HG03196 (cell line): ENCODE results near the gene POP4.
"Not testable (repeated sequence)": the region's sequence is repeated elsewhere in the genome, so short reads cannot be mapped to it uniquely, and the experiment has no call there.

ENCODE experiments used
- ATAC-seq: cut with Tn5 transposase; IDR thresholded peaks from one replicate; pipeline ENCODE4 v1.9.1; 2021; ENCODE audit not compliant: unreplicated experiment

Gene POP4, protein sequence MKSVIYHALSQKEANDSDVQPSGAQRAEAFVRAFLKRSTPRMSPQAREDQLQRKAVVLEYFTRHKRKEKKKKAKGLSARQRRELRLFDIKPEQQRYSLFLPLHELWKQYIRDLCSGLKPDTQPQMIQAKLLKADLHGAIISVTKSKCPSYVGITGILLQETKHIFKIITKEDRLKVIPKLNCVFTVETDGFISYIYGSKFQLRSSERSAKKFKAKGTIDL

DNA sequence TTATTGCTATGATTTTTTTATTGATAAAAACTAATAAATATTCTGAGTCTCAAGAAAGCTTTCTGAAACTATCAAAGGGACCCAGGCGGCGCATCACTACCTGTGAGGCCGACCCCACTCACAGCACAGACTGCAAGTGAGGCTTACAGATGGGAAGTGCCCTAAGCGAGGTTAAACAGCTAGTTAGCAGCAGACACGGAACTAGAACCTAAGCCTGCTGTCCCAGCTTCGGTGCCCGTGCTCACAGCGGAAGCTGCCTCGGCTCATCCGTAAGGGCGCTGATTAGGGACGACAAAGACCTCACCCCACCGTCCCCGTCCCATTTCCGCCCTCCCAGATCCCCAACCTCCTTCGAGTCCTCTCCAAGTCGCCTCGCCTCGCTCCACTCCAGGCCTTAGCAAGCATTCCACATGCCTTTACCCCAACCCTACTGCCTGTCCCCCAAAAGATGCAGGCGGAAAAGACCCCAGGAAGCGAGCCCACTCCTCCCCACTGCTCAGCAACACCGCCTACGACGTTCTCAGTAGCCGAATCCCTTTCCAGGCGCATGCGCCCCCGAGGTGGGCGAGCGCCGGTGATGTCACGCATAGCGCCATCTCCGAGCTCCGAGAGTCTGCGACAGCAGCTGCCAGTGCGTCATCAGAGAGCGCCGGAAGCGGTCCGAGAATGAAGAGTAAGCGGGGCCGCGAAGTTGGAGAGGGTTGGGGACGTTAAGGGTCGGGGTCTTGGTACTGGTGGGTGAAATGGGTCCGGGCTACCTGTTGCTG, at the start of gene POP4:
Gene POP4, plus strand, starts transcription at position 631 of the 767 bp plus-strand sequence. Its CDS starts 36 bp downstream, at position 667.
- peak; percentile 65 for ATAC-seq

DNA sequence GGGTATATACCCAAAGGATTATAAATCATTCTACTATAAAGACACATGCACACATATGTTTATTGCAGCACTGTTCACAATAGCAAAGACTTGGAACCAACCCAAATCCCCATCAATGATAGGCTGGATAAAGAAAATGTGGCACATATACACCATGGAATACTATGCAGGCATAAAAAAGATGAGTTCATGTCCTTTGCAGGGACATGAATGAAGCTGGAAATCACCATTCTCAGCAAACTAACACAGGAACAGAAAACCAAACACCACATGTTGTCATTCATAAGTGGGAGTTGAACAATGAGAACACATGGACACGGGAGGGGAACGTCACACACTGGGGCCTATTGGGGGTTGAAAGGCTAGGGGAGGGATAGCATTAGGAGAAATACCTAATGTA, 47.0 kb upstream of the POP4 start:
- not testable (repeated sequence) for ATAC-seq

DNA sequence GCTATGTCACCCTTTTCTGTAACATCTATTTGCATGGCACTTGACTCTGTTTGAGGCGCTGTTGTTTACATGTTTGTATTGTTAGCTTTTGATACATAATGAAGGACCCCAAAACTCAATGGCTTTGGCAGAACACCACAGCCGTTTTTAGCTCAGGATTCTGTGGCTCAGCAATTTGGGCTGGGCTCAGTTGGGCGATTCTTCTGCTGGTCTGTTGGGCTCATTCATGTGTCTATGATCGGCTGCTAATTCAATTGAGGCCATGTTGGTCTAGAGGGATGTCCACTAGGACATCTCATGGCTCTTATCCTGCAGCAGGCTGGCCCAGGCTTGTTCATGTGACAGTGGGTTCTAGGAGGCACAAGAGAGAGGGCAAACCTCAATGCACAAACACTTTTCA, 46.3 kb upstream of the POP4 start:
- ATAC-seq, result no peak

DNA sequence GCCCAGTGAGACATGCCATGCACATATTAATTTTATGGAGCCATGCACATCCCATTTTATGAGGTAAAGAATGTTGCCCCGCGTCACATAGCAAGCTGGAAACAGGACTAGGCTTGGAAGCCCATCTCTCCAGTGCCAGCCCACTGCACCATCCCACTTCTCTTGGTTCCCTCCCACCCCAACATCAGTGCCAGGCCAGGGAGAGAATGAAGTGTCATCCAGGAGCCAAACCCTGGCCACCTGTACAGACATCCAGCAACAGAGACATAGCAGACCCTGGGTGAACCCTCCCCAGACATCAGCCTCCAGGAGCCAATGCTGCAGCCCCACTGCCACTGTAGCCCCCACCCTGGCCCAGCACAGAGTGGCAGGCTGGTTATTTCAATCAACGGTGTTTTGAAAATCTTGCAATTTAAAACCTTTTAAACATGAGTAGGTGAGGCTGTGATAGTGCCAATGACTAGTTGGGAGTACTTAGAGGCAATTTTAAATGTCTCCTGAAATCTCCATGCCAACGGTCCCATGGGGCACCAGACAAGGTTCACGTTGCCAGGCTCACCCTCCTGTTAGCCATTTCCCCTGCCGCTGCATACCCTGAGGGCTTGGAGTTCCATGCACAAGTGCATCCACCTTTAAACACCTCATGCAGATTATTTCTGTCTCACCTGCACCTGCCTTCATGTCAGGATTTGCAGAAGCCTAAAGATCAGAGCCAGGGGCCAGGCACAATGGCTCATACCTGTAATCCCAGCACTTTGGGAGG, 45.6 kb upstream of the POP4 start:
- no peak for ATAC-seq

DNA sequence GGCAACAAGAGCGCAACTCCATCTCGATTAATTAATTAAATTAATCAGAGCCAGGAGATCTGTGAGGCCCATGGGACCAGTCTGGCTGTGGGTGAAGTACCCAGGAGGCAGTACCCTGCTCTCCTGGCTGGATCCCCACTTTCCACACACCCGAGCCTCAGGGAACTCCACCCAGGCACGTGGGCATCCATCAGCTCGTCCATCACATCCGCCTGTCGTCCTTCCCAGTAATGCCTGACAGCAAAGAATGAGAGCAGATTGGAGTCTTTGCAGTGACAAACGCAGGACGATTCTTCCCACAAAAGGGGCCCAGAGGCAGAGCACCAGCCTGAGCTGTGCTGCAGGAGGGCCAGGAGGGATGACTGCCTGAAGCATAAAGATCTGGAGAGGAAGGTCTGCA, 44.5 kb upstream of the POP4 start:
- ATAC-seq, result no peak

DNA sequence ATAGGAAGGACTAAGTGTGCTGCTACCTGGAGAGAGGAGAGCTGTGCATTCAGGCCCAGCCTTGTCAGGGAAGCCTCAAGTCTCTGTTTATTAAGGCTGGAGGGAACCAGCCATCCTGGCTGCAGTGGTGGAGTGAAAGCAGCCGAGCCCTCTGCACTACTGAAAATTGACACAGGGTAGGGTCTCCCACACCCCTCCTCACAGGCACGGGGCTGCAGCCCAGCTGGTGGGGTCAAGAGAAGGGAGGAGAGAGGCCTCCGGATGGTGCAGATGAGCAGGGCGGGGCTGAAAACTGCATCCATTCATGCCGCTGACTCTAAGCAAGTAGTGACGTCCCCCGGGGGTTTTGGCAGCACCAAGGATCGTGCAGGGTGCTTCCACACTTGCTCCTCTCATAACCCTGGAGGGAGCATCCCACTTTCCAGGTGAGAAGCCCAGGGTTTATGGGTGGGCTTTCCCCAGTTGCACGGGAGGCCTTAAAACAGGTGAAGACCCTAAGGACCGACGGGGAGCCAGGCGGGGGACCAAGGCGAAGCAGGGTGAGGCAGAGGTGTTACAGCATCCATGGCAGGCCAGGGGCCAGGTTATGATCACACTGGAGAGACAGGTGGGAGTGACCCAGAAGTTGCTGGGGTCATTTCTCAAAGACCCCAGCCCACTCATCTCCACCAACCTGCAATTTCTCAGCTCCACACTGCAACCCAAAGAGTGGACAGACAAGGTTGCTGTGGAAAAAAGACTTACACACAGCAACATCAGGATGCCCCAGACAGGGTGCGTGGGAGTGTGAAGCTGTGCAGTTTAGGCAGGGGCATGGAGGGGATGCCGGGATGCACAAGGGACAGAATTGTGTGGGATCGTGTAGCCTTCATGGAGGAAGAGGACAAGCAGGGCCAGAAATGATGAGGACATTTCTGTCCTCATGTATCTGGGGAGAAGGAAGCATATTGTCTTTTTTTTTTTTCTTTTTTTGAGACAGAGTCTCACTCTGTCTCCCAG, 43.5 kb upstream of the POP4 start:
- ATAC-seq, result no peak

DNA sequence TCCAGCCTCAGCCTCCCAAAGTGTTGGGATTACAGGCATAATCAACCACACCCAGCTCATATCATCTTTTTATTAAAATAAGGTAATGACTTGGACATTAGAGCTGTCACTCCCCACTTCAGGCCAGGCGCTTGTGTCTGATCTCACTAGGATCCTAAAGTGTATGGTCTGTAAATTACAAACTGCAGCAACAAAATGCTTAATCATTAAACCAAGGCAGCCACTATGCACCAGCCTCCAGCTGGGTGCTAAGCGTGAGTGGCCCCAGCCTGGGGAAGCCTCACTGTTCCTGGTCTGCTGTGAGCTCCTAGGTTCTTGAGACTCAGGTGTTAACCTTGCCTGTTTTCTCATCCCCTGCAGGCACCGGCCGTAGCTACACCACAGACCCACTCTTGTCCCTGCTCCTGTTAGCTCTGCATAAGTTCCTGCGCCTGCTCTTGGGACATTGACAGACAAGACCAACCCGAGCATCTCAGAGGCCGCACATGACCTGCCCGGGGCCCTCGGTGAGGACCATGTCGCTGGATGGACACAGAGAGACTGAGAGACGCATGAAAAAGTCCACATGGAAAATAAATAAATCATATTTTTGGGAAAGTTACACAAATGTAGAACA, 42.5 kb upstream of the POP4 start:
- no peak for ATAC-seq

DNA sequence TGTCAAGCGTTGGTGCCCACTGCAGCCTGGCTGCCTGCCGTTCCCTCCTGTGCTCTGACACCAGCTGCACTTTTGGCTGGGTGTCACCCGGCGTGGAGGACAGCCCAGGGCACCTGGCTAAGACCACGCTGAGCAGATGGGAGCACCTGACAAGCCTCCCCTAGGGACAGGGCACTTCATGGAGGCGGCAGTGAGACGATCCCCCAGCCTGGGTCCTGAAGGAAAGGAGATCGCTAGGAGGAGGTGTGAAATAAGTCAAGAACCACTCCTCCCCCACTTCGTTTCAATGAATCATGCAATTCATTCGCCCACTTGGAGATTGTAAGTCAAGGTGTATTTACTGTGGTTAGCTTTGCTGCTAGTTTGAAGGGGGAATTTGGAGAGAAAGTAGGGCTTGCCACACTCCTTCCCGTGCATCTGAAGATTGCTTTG, 41.5 kb upstream of the POP4 start:
- ATAC-seq, result no peak

DNA sequence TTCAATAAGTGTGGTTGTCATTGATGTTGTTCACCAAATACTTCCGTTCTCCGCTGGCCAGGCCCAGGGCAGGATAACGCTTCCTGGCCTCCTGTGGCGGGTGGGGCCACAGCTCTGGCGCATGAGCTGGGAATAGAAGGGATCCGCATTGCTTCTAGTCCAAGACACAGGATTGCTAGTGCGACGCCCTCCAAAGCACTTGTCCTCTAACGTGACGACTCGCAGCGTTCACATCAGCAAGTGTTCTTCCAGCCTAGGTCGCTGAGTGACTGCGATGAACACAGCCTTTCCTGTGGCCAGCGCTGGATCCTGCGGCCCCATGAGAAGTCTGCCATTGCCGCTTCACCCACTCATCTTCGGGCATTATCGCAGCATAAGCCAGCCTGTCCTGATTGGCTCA, 40.9 kb upstream of the POP4 start:
- ATAC-seq, result no peak

DNA sequence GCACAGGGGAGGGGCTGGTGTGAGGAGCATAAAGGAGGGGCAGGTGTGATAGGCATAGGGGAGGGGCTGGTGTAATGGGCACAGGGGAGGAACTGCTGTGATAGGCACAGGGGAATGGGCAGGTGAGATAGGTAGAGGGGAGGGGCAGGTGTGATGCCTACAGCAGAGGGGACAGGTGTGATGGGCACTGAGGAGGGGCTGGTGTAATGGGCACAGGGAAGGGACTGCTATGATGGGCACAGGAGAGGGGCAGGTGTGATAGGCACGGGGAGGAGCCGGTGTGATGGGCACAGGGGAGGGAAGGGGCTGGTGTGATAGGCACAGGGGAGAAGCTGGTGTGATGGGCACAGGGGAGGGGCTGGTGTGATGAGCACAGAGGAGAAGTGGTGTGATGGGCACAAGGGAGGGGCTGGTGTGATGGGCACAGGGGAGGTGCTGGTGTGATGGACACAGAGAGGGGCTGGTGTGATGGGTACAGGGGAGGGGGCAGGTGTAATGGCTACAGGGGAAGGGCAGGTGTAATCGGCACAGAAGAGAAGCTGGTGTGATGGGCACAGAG, 39.5 kb upstream of the POP4 start:
- no peak for ATAC-seq

DNA sequence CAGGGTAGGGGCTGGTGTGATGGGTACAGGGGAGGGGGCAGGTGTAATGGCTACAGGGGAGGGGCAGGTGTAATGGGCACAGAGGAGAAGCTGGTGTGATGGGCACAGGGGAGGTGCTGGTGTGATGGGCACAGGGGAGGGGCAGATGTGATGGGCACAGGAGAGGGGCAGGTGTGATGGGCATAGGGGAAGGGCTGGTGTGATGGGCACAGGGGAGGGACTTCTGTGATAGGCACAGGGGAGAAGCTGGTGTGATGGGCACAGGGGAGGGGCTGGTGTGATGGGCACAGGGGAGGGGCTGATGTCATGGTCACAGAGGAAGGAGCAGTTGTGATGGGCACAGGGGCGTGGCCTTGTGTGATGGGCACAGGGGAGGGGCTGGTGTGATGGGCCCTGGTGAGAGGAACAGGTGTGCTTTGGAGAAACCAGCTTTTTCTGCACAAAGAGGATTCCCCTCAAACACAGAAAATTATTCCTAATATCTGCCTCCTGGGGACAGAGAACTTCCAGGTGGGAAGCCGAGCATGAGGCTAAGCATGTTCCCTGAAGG, 38.6 kb upstream of the POP4 start:
- no peak for ATAC-seq

DNA sequence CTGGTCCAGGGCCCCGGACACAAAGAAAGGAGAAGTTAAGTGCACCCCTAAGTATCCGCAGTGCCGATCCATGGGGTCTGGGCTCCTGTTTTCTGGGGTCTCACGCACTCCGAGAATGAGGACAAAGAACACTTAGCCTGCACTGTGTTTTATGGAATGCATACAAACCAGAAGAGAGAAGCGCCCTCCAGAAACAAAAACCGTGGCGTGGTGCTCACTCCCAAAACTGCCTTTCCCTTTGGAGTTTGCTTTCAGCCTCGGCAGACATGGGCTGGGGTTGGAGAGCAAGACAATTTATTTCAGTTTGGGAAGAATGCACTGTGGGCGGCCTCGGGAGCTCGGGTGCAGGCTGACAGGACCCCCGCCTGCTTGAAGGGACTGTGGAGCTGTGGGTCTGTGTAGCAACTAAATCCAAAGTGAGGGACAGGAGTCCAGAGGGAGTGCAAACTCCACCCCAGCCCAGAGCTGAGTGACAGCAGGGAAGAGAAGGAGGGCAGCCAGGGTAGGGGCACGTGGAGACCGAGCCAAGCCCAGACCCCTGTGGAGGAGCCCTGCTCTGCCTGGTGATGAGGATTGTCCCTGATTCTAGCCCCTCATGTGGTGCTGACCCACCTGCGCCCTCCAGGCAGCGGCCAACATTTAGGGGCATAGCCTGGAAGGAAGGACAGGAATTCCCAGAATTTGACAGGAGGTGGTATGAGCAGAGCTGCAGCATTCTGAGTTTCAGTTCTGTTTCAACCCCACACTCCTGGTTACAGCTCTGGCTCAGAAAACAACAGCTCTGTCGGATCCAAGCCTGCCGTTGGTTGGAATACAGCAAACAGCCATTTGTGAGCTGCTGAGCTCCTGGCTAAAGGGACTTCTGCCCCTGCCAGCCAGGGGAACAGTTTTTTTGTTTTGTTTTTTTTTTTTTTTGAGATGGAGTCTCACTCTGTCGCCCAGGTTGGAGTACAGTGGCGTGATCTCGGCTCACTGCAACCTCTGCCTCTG, 37.8 kb upstream of the POP4 start:
- no peak for ATAC-seq

DNA sequence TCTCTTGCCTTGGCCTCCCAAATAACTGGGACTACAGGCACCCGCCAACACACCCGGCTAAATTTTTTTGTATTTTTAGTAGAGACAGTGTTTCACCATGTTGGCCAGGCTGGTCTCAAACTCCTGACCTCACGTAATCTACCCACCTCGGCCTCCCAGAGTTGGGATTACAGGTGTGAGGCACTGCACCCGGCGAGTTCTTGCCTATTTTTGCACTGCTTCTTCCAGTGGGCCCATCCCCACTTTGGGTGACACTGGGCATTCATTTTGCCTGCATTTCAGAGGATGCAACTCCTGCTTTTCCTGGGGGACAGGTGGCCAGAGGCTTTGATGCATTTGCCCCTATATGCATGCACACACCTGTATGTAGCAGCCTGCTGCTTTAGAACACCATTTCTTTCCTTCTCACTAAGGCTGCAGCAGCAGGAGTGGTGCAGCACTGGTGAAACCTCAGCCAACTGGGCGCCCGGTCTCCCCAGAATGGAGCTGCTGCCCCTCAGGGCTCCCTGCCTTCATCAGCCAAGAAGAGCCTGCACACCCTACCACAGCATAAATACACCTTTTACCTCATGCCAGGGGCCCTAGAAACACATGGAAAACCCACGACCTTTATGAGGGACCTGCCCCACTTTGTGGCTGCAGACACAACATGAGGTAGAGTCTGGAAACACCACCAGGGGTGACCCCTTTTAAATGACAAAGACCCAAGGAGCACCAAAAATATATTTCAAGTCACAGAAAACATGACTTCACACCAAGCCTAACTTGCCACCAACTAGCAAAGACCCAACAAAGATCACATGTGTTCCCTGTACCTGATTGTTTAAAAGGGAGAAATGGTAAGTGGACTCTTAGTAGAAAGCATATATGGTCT, 36.8 kb upstream of the POP4 start:
- no peak for ATAC-seq

DNA sequence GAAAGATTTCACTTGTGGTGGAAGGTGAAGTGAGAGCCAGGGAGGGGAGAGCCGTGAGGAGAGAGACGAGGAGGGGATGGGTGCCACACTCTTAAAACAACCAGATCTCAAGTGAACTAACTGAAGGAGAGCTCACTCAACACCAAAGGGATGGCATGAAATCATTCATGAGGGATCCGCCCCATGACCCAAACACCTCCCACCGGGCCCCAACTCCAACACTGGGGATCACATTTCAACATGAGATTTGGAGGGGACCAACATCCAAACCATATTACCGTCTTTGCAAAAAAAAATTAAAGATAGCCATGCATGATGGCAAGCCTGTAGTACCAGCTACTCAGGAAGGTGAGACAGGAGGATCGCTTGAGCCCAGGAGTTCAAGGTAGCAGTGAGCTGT, 34.9 kb upstream of the POP4 start:
- ATAC-seq, result no peak

DNA sequence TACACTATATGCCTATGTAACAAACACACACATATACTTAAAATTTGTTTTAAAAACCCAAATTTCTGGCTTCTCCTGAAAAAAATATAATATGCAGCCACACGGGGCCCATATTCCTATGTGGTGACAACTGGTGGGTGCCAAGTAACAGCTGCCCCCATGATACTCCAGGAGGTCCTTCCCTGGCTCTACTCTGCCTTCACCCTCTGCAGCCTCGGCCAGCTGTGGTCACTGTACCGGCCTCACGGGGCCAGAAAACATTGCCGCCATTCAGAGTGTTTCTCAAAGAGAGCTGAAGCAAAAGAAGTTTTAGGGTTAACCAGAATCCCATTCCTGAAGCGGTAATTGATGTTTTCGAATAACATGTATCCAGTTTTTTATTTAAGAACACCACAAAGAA, 32.6 kb upstream of the POP4 start:
- no peak for ATAC-seq

DNA sequence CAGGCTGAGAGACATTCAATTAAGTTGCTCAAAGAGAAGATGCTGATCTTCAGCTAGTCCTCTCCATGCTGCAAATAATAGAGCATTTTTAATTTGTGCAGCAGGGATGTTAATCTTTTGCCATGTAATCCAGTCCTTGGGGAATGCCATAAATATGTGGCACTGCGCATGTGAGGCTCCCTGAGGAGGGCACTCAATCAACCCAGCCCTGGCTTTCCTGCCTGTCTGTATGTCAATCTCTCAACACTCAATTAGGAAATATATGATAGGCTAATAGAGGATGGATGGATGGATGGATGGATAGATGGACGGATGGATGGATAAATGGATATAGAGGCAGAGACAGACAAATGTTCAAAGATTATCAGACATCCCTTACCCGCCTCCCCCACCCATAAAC, 31.6 kb upstream of the POP4 start:
- no peak for ATAC-seq

DNA sequence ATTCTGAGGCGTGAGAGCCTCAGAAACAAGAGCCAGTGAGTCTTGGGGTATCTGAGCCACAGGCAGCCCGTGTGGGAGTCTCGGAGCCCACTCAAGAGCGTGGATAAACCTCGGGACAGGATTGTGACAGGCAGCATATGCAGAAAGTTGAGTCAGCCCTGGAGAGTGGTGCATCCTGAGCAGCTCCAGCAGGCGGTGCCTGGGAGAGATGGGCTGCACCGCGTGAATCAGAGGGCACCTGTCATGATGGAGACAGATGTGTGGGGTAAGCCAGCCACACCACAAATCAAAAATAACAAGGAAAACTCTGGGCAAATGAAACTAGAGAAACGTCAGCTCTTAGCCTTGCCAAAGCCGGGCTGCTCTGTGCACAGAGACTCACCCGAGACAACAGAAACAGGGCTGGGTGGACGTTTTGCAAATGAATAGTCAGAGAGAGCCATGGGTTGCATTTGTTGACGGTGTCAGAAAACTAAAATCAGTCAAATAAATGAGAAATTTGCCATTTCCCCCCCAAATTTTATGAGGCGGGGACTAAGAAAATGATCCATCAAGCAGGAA, 30.0 kb upstream of the POP4 start:
- no peak for ATAC-seq
